ENCODE results near the gene CCT5. TPM values are rescaled to one million over a fixed set of nuclear protein-coding genes. Genes with fewer than 3 reads are reported as not detected.
"Not testable (repeated sequence)": the region's sequence is repeated elsewhere in the genome, so short reads cannot be mapped to it uniquely, and the experiment has no call there.

Gene CCT5
- total RNA-seq, 1 experiment from 2014 or later = 872 TPM

DNA sequence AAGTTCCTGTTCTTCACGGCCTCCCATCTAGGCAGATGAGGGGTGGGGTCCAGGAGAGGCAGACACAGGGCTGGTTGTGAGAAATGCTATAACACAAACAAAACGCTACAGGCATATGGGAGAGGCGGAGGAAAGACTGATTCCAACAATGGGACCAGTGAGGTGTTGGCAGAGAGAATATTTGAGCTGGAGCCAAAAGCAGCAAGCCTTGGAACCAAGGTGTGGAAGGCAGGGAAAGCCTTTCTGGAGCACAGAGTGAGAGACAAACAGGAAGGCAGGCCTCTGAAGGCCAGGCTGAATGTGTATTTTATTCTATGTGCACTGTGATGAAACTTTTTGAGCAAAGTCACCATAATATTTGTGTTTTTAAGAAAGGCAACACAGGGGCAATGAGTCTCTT lies 3.3 kb upstream of the CCT5 start:
- DNase-seq (ENCODE audit: low spot score) = no peak

DNA sequence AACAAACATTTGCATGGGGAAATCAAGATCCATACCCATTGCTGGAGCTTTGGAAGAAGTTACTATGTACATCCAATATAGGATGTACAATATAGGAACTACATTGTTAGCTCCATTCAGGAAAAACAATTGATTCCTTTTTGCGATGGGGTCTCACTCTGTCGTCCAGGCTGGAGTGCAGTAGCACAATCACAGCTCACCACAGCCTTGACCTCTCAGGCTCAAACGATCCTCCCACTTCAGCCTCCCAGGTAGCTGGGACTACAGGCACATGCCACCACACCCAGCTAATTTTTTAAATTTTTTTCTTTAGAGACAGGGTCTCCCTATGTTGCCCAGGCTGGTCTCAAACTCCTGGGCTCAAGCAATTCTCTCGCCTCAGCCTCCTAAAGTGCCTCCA lies 2.9 kb upstream of the CCT5 start:
- DNase-seq (ENCODE audit: low spot score) = not testable (repeated sequence)

DNA sequence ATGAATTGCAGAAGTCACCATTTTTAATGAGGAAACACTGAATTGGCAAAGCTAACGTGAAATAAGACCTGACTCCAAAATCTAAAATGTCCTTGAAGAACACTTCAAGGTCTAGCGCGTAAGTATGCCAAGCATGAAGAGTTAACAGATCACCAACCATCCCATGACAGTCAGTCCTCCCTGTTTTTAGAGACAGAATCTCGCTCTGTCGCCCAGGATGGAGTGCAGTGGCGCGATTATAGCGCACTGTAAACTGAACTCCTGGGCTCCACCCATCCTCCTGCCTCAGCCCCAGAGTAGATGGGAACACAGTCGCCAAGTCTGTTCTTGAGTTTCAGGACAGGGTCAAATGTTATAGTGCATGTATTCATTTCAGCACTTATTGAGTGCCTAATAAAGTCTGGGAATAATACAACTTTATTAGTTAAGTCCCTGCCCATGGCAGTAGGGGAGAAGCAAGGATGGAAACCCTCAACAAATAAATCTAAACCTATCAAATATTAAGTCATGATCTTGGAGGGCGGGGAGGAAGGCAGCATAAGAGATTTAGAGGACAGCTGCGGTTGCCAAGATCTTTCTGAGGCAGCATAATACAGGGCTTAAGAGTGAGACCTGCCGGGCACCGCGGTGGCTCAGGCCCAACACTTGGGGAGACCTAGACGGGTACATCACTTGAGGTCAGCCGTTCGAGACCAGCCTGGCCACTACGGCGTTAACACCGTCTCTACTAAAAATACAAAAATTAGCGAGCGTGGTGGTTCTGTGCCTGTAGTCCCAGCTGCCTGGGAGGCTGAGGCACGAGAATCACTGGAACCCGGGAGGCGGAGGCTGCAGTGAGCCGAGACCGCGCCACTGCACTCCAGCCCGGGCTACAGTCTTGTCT lies 1.5 kb upstream of the CCT5 start:
- DNase-seq (ENCODE audit: low spot score) = peak; percentile 44

DNA sequence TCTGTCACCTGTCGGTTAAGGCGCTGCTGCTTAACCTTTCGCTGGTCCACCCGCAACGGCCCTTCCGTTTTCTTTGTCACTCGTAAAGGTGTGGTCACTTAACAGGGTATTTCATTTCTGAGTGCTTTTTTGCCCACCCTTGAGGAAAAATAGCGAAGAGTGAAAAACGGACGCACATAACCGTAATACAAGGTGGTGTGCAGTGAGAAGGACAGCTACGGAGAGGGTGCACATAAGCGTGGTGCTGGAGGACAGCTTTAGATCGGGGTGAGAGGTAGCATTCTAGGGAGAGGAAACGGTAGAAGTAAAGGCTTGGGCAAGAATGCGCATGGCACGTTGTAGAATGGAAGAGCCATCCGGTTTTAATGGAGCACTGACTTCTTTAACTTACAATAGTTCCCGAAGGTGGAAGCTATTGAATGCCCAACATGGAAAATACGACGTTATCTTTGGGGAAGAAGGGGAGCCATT lies 761 bp downstream of the CCT5 start:
- DNase-seq (ENCODE audit: low spot score) = peak; percentile 30

DNA sequence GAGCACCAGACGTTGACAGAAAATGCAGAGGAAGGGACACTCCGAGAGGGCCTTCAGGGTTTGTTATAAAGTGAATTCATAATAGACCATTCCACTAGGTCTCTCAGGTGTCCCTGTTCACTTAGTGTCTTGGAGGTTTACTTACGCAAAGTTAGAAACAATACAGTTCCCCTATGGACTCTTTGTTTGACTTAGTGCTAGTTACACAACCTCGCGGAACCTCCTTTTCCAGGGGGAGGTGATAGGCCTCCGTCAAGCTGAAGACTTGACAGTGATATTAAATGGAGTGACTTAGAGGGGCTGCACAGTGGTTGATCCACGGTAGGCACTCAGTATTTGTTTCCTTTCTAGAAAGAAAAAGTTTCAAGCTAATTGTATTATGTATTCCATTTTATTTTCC lies 1.3 kb downstream of the CCT5 start:
- DNase-seq (ENCODE audit: low spot score) = no peak

DNA sequence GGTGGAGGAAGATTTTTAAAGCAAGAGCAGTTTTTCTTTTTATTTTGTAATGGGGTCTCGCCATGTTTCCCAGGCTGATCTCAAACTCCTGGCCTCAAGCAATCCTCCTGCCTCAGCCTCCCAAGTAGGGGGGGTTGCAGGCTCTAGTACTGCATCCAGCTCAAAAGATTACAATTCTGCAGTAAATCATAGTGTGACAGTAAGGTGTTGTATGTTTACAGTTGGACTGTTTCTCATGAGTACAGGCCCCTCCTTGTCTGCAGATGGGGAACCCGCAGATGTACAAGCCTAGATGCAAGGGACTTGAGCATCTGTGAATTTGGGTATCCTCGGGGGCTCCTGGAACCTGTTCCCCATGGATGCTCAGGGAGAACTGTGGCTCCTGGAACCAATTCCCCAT lies 3.3 kb downstream of the CCT5 start:
- no peak for DNase-seq (ENCODE audit: low spot score)

DNA sequence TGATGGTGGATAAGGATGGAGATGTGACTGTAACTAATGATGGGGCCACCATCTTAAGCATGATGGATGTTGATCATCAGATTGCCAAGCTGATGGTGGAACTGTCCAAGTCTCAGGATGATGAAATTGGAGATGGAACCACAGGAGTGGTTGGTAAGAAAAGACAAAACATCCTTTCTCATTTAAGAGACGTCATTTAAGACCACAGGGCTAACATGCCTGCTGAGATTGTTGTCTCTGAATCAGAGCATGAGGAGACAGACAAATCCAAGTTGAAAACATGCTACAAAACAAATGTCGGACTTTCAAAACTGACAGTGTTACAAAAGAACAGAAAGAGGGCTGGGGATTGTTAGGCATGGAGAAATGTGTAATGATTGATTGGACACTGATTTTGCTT lies 4.6 kb downstream of the CCT5 start:
- DNase-seq (ENCODE audit: low spot score) = no peak

DNA sequence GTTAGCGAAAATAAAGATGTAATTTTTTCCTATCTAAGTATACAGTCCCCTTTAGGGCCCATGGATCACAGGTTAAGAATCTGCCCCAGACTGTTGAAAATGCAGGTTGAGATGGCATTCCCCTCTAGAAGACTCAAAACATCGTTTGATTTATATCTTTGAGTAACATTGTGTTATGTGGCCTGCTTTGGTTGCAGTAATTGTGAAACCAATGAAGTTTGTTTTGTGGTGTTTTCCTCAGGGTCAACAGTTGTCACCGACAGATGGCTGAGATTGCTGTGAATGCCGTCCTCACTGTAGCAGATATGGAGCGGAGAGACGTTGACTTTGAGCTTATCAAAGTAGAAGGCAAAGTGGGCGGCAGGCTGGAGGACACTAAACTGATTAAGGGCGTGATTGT lies 7.8 kb downstream of the CCT5 start:
- DNase-seq (ENCODE audit: low spot score) = no peak

DNA sequence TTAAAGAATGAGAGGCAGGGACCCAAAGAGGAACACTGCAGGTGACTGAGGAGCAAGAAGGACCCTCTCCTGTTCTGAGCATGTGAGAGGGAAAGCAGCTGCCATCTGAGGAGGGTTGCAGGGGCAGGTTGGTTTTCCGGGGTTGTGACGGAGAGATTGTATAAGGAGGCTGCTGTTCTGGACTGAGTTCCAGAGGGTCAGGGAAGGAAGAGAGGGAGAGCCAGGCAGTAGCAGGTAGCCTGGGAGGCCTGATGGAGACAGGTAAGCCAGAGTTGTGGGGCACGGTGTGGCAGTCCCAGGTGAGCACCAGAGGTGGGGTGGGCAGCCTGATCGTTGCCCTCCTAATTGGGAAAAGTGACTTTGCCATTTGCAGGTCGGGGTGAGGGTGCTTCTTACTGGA lies 9.8 kb downstream of the CCT5 start:
- DNase-seq (ENCODE audit: low spot score) = no peak

DNA sequence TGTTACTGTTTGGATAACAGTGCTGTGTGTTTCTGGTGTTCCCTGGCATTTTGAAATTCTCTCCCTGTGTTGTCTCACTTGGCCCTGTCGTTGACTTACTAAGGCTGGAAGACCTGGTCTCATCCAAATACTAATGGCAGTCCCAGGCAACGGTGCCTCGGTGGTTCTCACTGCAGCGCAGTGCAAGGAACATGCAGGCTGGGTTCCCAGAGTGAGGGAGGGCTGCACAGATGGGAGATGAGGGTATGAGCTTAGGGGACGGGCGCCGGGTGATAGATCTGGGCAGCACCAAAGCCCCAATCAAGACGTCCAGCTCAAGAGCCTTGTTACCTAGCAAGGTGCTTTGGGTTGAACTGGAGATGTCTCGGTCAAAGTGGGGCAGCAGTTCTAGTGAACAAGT lies 11.0 kb downstream of the CCT5 start:
- DNase-seq (ENCODE audit: low spot score) = no peak

DNA sequence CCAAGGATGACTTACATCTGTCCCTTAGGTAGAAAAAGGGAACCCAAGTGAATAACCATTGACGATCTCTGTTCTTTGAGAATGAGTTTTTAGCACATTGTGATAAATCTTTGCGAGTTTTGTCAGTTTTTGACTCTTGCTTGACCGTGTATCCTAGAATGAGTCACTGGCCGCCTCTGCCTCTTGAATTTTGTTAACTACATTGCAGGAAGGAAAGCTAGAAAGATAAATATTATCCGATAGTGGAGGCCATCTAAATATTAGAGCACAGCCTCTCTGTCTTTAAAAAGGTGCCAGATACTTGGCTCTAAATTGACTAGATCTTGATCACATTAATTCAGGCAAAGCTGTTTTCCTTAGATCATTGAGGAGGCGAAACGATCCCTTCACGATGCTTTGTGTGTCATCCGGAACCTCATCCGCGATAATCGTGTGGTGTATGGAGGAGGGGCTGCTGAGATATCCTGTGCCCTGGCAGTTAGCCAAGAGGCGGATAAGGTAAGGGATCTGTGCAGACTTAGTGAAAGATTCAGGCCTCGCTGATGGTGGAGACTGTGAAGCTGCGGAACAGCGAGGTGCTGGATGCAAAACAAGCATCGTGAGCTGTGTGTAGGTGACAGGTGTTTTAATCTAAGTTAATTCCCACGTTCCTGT lies 12.2 kb downstream of the CCT5 start:
- no peak for DNase-seq (ENCODE audit: low spot score)

DNA sequence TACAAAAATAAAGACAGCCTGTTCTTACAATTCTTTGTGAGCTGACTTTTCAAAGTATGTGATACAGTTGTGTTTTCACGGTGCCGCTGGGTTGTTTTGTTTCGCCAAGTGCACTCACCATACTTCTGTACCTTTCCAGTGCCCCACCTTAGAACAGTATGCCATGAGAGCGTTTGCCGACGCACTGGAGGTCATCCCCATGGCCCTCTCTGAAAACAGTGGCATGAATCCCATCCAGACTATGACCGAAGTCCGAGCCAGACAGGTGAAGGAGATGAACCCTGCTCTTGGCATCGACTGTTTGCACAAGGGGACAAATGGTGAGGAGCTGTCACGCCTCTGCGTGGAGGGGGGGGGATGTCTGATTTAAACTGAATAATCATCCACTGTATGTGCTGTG lies 12.9 kb downstream of the CCT5 start:
- DNase-seq (ENCODE audit: low spot score) = no peak

DNA sequence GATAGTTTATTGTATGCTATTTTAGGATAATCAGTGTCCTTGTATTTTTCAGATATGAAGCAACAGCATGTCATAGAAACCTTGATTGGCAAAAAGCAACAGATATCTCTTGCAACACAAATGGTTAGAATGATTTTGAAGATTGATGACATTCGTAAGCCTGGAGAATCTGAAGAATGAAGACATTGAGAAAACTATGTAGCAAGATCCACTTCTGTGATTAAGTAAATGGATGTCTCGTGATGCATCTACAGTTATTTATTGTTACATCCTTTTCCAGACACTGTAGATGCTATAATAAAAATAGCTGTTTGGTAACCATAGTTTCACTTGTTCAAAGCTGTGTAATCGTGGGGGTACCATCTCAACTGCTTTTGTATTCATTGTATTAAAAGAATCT lies 14.5 kb downstream of the CCT5 start:
- DNase-seq (ENCODE audit: low spot score) = no peak

DNA sequence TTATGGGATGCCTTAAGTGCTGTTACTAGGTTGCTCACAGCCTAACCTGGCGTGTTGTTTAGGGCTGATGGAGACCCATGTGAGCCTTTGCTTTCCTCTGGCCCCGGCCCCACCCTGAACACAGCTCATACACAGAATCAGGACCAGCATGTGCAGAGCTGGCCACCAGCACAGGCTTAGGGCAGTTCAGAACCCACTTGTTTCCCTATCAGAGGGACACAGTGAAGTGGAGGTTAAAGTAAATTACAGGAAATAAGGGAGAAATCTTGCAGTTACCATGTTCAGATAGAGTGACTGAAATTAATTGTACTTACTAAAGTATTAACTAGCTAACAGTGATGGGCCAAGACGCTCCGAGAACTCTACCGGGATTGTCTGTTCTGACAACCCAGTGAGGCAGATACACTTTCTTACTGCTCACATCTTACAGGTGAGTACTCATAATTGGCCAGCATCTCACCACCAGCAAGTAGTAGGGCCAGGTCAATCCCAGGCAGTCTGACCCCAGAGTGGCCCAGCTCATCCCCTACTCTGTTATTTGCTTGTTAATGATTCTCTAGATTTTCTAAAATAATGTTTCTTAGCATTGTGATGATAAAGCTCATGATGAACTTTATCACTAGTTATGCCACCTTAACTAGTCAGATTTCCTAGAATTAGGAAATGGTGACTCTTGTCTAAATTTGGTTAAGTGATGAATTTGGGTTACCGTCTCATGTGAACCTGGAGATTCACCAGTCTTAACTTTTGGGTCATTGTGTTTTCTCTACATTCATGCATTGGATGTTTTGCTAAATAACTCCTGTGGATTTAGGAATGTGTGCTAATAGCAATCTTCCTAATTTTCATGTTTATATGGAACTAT lies 15.4 kb downstream of the CCT5 start:
- no peak for DNase-seq (ENCODE audit: low spot score)

DNA sequence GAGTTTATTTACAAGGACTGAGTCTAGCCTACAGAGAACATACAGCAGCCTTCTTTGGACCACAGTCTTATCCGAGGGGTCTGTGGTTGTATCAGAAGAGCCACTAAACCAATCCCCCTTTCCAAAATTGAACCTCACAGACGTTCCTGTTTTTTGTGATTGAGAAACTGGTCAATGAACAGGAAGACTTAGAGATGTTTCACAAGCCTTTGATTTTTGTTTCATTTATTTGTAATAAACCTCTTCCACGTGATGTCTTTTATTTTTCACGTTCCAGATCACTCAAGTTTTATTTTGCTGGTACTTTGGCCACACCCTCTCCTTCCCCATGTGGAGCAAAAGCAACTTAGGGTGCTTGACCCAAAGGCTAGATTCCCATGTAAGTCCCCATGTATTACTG lies 16.1 kb downstream of the CCT5 start:
- no peak for DNase-seq (ENCODE audit: low spot score)

DNA sequence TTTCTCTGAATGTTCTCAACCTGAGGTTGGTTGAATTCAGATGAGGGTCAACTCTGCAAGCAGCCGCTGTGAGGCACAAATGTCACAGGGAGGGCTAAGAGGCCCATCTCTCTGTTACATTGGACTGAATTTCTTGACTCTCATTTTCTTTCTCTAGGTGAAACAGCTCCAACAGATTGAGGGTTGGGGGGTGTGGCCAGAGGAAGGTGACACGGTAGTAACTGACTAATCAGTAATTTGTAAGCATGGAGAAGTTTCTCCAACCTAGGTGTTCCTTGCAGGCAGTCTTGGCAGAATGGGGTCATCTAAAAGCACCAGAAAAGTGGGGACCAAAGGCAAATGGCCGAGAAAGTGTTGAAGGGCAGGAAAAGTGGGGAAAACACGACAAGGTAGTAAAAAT lies 16.8 kb downstream of the CCT5 start:
- no peak for DNase-seq (ENCODE audit: low spot score)

DNA sequence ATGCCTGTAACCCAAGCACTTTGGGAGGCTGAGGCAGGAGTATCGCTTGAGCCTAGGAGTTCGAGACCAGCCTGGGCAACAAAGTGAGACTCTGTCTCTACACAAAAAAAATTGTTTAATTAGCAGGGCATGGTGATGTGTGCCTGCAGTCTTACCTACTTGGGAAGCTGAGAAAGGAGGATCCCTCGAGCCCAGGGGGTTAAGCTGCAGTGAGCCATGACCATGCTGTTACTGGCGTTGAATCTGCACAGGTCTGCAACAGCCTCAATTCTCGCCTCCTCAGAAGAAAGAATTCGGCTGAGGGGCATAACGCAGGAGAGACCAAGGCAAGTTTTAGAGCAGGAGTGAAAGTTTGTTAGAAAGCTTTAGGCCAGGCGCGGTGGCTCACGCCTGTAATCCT lies 18.0 kb downstream of the CCT5 start:
- DNase-seq (ENCODE audit: low spot score) = peak; percentile 47

DNA sequence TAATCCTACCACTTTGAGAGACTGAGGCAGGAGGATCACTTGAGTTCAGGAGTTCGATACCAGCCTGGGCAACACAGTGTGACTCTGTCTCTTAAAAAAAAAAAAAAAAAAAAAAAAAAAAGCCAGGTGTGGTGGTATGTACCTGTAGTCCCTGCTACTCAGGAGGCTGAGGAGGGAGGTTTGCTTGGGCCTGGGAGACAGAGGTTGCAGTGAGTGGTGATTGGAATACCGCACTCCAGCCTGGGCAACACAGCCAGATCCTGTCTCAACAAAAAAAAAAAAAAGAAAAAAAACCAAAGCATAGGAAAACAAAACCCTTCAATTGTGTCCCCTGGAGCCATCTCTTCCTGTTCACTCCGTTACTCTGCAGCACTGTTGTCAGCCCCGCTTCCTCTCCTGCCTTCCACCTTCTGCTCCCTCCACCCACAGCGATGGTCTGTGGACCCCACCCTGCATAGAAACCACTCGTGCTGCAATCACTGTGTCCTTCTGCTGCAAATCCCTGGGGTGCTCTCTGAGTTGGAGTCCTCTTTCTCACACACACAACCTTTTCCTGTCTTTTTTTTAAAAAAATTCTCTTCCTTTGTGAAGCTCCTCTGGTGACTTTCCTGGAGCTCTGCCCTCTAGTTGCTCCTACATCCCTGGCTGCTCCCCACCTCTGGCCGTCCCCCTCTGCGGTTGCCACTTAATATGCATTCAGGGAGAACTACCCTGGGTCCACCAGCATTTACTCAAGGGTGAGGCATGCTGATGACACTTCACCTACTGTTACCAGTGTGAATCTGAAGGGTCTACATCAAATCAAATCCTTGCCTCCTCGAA lies 22.2 kb downstream of the CCT5 start:
- DNase-seq (ENCODE audit: low spot score) = no peak

DNA sequence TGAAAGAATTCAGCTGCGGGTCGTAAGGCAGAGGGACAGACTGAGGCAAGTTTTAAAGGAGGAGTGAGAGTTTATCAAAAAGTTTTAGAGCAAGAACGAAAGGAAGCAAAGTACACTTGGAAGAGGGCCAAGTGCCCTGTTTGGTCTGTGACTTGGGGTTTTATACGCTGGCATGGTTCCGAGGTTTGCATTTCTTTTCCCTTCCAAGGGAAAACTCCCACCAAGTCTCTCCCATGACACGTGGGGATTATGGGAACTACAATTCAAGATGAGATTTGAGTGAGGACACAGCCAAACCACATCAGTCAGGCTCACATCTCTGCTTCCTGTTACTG lies 22.8 kb downstream of the CCT5 start:
- DNase-seq (ENCODE audit: low spot score) = not testable (repeated sequence)

DNA sequence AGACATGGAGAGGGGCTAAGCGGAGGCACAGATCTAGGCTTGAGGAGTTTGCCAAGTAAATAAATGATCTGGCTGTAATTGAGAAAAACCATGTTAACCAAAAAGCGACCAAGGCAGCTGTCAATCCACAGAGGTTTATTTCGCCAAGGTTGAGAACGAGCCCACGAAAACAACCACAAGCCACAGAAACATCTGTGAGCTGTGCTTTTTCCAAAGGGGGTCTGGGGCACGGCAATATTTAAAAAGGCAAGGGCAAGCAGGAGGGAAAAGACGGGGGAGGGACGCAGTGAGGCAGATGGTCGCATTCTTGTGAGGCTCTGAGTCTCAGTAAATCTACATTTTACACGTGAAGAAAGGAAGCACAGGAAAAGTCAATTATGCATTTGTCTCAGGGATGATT lies 25.4 kb downstream of the CCT5 start:
- DNase-seq (ENCODE audit: low spot score) = no peak

DNA sequence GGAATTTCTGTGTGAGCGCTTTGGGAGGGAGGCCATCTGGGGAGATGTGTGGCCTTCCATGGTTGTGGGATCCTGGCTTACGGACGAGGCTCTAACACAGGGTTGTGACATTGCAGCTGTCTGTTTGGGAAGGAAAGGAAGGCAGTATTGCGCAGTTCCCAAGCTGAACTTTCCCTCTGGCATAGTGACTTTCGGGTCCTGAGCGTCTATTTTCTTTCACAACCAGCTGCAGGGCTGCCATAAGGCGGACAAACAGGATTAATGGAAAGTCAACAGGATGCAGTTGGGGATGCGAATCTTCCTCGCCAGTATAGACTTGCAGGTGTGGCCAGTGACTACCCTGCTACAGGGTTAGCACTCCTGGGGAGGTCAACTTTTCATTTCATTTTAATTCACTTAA lies 25.9 kb downstream of the CCT5 start:
- no peak for DNase-seq (ENCODE audit: low spot score)

DNA sequence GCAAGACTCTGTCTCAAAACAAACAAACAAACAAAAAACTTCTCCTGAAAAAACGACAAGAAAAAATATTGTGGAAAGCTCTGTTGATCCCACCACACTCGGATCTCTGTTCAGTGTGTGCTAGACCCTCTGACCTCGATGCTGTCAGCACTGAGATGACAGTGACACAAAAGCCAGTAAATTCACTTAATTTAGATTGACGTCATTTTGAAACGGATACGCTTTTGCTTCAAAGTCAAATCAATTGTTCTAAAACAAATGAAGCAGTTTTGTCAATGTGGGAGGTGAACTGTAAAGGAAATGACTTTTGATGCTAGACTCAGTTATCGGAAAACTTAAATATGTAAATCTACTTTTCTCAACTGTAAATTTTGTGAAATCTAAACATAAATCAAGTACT lies 26.6 kb downstream of the CCT5 start:
- no peak for DNase-seq (ENCODE audit: low spot score)

Data from A172 (cell line).